Testis (tissue), 3 donors: ENCODE data around the gene MT1B. TPM values are rescaled to one million over a fixed set of nuclear protein-coding genes. Genes with fewer than 3 reads are reported as not detected.
"Not testable (repeated sequence)": the region's sequence is repeated elsewhere in the genome, so short reads cannot be mapped to it uniquely, and the experiment has no call there.

Experiments
- DNase-seq: peaks from one replicate; pipeline ENCODE4 v3.0.0-alpha.2; 2019
- H3K27ac ChIP-seq, 2 donors: fragments of 200-600 bp; sonication (generic); one replicate each; pipeline ENCODE4 v1.5.1; 2019
- H3K27me3 ChIP-seq: fragments of 200-600 bp; sonication (generic); one replicate; pipeline ENCODE4 v1.5.1; 2019
- H3K36me3 ChIP-seq: fragments of 200-600 bp; sonication (generic); one replicate; pipeline ENCODE4 v1.5.1; 2017; ENCODE audit warnings: low read depth; ENCODE audit errors: missing control alignments
- H3K4me1 ChIP-seq: fragments of 200-600 bp; sonication (generic); one replicate; pipeline ENCODE4 v1.5.1; 2019
- H3K4me3 ChIP-seq, 2 donors: fragments of 200-600 bp; sonication (generic); one replicate each; pipeline ENCODE4 v1.5.1; 2017 to 2019
- H3K9me3 ChIP-seq: fragments of 200-600 bp; sonication (generic); one replicate; pipeline ENCODE4 v1.5.1; 2017
- CTCF ChIP-seq, 3 experiments: fragments of 450-650 bp in 2 of 3; fragments of 200-600 bp in 1 of 3; sonication (generic) in 1 of 3; IDR thresholded peaks; one replicate each; pipeline ENCODE4 v1.5.1; 2016 to 2019; ENCODE audit warnings: antibody characterized with exemption in 3 of 3, mild to moderate bottlenecking in 2 of 3, moderate library complexity in 1 of 3
- POLR2A ChIP-seq: fragments of 450-650 bp; IDR thresholded peaks from one replicate; pipeline ENCODE4 v1.6.1; 2017; ENCODE audit warnings: antibody characterized with exemption, mild to moderate bottlenecking, moderate library complexity
- WGBS, 2 donors: methylation state at CpG; one replicate each; pipeline ENCODE4 v1.1.5; 2018; 5-methylcytosine and 5-hydroxymethylcytosine counted together
- intact Hi-C: fragments of 100-400 bp; cut with DNase I; formaldehyde crosslinking; loops from one replicate; pipeline ENCODE4 v1.15.1; 2023; ENCODE audit warnings: low total_unique reads
- polyA plus RNA-seq: library from polyadenylated mRNA; stranded (reverse); fragments of 350-450 nt; fragmentation: Illumina TruSeq; extraction: RNeasy Lipid Tissue Mini Kit (QIAGEN cat#74804); gene quantifications from one replicate; pipeline ENCODE4 v1.2.3, GENCODE V29; 2014; ENCODE audit warnings: low read depth, low replicate concordance; ENCODE audit not compliant: insufficient read depth
- total RNA-seq, 2 donors: library from RNA; depleted of rRNA; stranded (reverse); fragments of >200 nt; gene quantifications; one replicate each; pipeline ENCODE4 v1.2.3, GENCODE V29; 2016

MT1B gene
- total and polyA plus RNA-seq, 3 donors from 2014 or later = not detected

DNA sequence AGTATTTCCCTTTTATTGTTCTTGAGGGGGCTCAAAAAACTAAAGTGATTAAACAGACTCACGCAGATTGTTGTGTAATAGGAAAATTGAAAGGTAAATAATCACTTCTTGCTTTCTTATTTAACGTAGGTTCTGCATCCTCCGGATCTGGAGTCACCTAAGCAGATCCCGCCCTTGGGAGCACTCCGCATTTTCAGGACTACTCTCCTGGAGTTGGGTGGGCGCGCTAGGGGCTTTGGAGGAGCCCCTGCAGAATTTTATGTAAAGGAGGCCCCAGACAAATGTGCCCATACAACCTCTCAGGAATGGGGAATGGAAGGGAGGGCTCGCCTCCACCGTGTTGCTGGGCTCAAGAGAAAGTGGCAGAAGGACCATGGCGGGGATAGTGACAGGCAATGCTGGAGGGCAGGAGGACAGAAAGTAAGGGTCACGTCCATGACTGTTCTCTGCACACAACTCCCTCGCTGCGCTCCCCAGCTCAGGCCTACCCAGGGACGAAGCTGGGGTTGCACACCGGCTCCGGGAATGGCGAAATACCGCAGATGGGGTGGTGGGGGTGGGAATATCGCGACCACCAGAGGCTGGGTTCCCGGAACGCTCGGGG is 35.0 kb upstream of the MT1B start:
- Histone ChIP-seq H3K4me1 (peaks cover 6% of the 10 kb centered on the region), H3K9me3 (no peaks in the 10 kb centered on the region), H3K27me3 (no peaks in the 10 kb centered on the region), H3K27ac (no peak overlapping the region), H3K36me3 (no peaks in the 10 kb centered on the region), H3K4me3 (peak overlapping the region; percentile 7 to 51)
- TF ChIP-seq POLR2A (no peak), CTCF (IDR thresholded peaks at IDR 0.05) (no peak)
- WGBS, 2 donors = 46 to 50% methylated on average over 21 to 22 of the region's 23 CpGs
- no peak for DNase-seq
- intact Hi-C loops = no loop called here

DNA sequence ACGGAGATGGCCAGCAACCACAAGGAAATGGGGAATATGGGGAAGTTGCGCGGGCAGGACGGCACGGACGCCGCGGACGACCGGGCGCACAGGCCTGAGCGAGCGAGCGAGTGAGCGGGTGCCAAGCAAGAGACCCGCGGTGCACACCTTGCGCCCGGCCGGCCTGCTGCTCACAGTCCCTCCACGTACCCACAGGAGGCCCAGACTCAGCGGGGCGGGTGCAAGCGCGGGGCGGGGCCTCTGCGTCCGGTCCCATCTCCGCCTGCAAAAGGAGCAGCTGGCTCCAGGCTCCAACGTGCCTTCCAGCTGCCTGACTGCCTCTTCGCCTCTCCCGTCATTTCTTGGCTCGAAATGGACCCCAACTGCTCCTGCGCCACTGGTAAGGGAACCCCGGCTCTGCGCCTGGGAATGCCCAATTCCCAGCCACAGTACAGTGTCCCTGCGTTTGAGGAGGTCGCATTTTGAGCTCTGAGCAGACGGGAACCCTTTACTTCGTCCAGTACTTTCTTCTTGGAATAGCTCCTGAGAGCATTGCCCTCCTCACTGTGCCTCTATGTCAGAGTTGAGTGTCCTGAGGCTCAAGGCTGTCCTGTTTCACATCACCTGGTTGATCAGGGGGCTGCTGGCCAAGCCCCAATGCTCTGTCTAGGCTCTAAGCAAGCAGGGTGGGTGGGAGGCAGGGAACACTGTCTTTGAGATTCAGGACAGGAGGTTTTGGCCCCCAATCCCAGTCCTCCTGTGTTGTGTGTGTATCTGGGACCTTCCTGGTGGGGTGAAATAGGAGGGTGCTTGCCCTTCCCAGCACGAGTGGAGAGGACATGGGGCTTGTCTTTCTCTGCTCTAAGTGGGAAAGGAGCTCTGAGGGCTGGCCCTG is 34.2 kb upstream of the MT1B start:
- WGBS, 2 donors = 3 to 8% methylated on average over 19 to 41 of the region's 41 CpGs
- no peak overlapping the region for H3K27ac ChIP-seq
- TF ChIP-seq POLR2A (no peak), CTCF (IDR thresholded peaks at IDR 0.05) (no peak)

DNA sequence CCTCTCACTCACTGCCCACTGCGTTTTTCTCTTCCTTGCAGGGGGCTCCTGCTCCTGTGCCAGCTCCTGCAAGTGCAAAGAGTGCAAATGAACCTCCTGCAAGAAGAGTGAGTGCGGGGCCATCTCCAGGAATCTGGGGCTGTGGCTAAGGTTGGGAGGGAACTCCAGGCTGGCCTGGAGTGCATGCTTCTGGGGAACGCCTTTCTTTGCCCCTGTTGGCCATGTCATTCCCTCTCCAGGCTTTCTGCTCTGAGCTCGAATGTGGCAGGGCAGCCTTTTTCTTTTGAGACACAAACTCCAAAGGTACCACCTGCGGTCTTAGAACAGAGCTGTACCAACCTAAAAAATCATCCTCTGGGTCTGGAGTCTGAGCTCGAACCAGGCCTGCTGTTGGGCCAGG is 33.5 kb upstream of the MT1B start:
- Histone ChIP-seq H3K4me1 (peaks cover 6% of the 10 kb centered on the region), H3K27me3 (no peaks in the 10 kb centered on the region), H3K9me3 (no peaks in the 10 kb centered on the region), H3K36me3 (no peaks in the 10 kb centered on the region), H3K4me3 (no peak overlapping the region), H3K27ac (no peak overlapping the region)
- TF ChIP-seq CTCF (IDR thresholded peaks at IDR 0.05) = no peak
- TF ChIP-seq POLR2A = no peak
- intact Hi-C loops = no loop called here
- DNase-seq = no peak
- WGBS, 2 donors = 76 to 86% methylated on average over 5 to 6 of the region's 6 CpGs

More for the DNA sequence above, 34.2 kb upstream of the MT1B start:
- Histone ChIP-seq H3K9me3 (no peaks in the 10 kb centered on the region), H3K27me3 (no peaks in the 10 kb centered on the region), H3K36me3 (no peaks in the 10 kb centered on the region), H3K4me1 (peaks cover 6% of the 10 kb centered on the region), H3K4me3 (peak overlapping the region; percentile 7 to 51)
- intact Hi-C loops = no loop called here
- peak; percentile 66 for DNase-seq

DNA sequence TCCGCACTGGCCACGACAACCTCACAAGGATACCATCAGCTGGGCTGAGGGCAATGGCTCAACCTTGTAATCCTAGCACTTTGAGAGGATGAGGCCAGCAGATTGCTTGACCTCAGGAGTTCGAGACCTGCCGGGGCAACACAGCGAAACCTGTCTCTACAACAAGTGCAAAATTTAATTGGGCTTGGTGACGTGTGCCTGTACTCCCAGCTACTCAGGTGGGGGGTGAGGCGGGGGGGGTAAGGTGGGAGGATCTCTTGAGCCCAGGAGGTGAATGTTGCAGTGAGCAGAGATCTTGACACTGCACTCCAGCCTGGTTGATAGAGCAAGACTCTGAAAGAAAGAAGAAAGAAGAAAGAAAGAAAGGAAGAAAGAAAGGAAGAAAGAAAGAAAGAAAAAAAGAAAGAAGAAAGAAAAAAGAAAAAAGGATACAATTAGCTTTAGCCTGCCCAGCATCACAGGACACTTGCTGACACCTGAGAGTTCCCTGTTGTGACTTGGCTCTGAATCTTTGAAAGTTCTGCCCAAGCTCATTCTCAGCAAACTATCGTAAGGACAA is 31.3 kb upstream of the MT1B start:
- no peak overlapping the region for H3K4me3 ChIP-seq
- 87 to 93% methylated on average over 7 to 8 of the region's 8 CpGs for WGBS, 2 donors
- intact Hi-C loops = no loop called here
- no peak for DNase-seq
- H3K36me3 ChIP-seq = no peaks in the 10 kb centered on the region
- no peak overlapping the region for H3K27ac ChIP-seq
- no peaks in the 10 kb centered on the region for H3K9me3 ChIP-seq
- peaks cover 6% of the 10 kb centered on the region for H3K4me1 ChIP-seq
- TF ChIP-seq POLR2A = no peak
- H3K27me3 ChIP-seq = no peaks in the 10 kb centered on the region

DNA sequence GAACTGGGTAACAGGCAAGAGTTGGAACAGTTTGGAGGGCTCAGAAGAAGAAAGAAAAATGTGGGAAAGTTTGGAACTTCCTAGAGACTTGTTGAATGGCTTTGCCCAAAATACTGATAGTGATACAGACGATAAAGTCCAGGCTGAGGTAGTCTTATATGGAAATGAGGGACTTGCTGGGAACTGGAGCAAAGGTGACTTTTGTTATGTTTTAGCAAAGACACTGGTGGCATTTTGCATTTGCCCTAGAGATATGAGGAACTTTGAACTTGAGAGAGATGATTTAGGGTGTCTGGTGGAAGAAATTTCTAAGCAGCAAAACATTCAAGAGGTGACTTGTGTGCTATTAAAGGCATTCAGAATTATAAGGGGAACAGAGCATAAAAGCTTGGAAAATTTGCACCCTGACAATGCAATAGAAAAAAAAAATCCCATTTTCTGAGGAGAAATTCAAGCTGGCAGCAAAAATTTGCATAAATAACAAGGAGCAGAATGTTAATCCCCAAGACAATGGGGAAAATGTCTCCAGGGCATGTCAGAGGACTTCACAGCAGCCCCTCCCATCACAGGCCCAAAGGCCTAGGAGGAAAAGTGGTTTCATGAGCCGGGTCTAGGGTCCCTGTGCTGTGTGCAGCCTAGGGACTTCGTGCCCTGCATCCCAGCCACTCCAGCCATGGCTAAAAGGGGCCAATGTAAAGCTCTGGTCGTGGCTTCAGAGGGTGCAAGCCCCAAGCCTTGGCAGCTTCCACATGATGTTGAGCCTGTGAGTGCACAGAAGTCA is 29.8 kb upstream of the MT1B start:
- DNase-seq, H3K36me3 ChIP-seq, H3K4me1 ChIP-seq, H3K9me3 ChIP-seq, H3K27ac ChIP-seq, H3K4me3 ChIP-seq, intact Hi-C loops, H3K27me3 ChIP-seq: not testable (repeated sequence)
- 75 to 80% methylated on average over 4 of the region's 4 CpGs for WGBS, 2 donors

- H3K4me3 ChIP-seq, H3K9me3 ChIP-seq, H3K27ac ChIP-seq, H3K4me1 ChIP-seq, intact Hi-C loops, H3K27me3 ChIP-seq, H3K36me3 ChIP-seq, DNase-seq: not testable (repeated sequence)
- 93 to 95% methylated on average over 5 of the region's 5 CpGs for WGBS, 2 donors
These were observed 28.5 kb upstream of the MT1B start for GRCh38 chr16:56623184-56623583.
